ENCODE measurements around the gene CTNNB1.

DNA sequence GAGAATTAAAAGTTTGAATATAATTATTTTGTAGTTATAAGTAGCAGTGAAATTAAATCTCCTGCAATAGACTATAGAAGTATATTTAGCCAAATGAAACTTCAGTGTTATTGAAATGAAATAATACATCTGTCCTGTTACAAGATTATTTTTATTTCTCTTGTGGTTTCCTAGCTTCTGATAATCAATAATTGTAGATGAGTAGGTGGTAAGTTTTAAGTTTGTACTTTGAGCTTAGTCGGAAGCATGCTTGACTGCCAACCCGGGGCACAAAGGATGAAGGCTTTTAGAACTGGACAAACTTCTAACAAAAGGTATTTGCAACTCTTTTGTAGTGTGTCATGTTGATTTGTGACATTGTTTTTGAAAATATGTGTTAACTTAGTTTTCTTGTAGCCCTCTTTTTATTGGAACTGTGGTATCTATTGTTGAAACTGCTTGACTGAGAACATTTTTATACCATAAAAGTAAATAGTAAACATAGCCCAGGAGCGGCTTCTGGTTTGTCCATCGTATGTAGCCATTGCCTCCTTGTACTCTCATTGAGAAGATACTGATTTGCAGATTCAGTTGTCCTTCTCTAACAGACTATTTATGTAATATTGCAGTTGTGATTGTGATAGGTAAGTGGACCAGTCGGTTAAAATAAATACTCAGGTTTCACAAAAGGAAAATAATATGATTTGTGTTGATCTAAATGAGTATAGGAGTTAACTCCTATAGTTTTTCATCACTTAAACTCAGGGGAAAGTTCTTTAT lies 2.9 kb downstream of the CTNNB1 start:
- TF ChIP-seq, protein P1, sequence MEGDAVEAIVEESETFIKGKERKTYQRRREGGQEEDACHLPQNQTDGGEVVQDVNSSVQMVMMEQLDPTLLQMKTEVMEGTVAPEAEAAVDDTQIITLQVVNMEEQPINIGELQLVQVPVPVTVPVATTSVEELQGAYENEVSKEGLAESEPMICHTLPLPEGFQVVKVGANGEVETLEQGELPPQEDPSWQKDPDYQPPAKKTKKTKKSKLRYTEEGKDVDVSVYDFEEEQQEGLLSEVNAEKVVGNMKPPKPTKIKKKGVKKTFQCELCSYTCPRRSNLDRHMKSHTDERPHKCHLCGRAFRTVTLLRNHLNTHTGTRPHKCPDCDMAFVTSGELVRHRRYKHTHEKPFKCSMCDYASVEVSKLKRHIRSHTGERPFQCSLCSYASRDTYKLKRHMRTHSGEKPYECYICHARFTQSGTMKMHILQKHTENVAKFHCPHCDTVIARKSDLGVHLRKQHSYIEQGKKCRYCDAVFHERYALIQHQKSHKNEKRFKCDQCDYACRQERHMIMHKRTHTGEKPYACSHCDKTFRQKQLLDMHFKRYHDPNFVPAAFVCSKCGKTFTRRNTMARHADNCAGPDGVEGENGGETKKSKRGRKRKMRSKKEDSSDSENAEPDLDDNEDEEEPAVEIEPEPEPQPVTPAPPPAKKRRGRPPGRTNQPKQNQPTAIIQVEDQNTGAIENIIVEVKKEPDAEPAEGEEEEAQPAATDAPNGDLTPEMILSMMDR (IDR thresholded peaks at IDR 0.05; ENCODE audit: borderline replicate concordance, extremely low read depth, low read length, poor library complexity, severe bottlenecking): no peak
- TF ChIP-seq EZH2 (IDR thresholded peaks at IDR 0.05; ENCODE audit: borderline replicate concordance, low read depth, low read length, severe bottlenecking): no peak

Data from DND-41 (cell line).